HG02623 (cell line): ENCODE measurements around the gene PCARE.
"Not testable (repeated sequence)": the region's sequence is repeated elsewhere in the genome, so short reads cannot be mapped to it uniquely, and the experiment has no call there.

Experiments
- ATAC-seq: cut with Tn5 transposase; IDR thresholded peaks from one replicate; pipeline ENCODE4 v1.9.1; 2021; ENCODE audit warnings: moderate library complexity; ENCODE audit not compliant: unreplicated experiment

Gene PCARE

GRCh38 chr2:29097569-29097968 is 23.2 kb upstream of the PCARE start:
- ATAC-seq: no peak

- ATAC-seq: no peak
Observed at GRCh38 chr2:29096969-29097368, 22.6 kb upstream of the PCARE start.

GRCh38 chr2:29090311-29090710 is 16.0 kb upstream of the PCARE start:
- ATAC-seq: not testable (repeated sequence)

- ATAC-seq: no peak
Observed at GRCh38 chr2:29084554-29084953, 10.2 kb upstream of the PCARE start.

GRCh38 chr2:29082804-29083495 is 8.6 kb upstream of the PCARE start:
- ATAC-seq: no peak

- ATAC-seq: no peak
Observed at GRCh38 chr2:29080886-29081743, 6.8 kb upstream of the PCARE start.

- no peak for ATAC-seq
Observed at GRCh38 chr2:29079887-29080286, 5.6 kb upstream of the PCARE start.

GRCh38 chr2:29075894-29076705 is 1.8 kb upstream of the PCARE start:
- no peak for ATAC-seq

GRCh38 chr2:29073933-29074332 is 390 bp downstream of the PCARE start:
- no peak for ATAC-seq

- ATAC-seq: no peak
Observed at GRCh38 chr2:29072971-29073725, 1.2 kb downstream of the PCARE start.

- ATAC-seq: no peak
Observed at GRCh38 chr2:29072251-29072650, 2.1 kb downstream of the PCARE start.

GRCh38 chr2:29071032-29071975 is 3.0 kb downstream of the PCARE start:
- ATAC-seq: no peak

GRCh38 chr2:29070526-29070925 is 3.8 kb downstream of the PCARE start:
- ATAC-seq: no peak

GRCh38 chr2:29068513-29068912 is 5.8 kb downstream of the PCARE start:
- no peak for ATAC-seq

- no peak for ATAC-seq
Observed at GRCh38 chr2:29066997-29067605, 7.2 kb downstream of the PCARE start.

- ATAC-seq: no peak
Observed at GRCh38 chr2:29066271-29066860, 8.0 kb downstream of the PCARE start.

GRCh38 chr2:29065068-29065811 is 9.1 kb downstream of the PCARE start:
- no peak for ATAC-seq

- no peak for ATAC-seq
Observed at GRCh38 chr2:29064746-29065067, 9.6 kb downstream of the PCARE start.
